Naive B cell (primary cell): ENCODE data around the gene MSLN. TPM values are rescaled to one million over a fixed set of nuclear protein-coding genes. Genes with fewer than 3 reads are reported as not detected.

ENCODE experiments used
- ATAC-seq, 2 donors: fragments of 150-1000 bp; cut with Tn5 transposase; 2 replicates each; pipeline ENCODE4 v1.10.0; 2021; ENCODE audit warnings: low read depth in 2 of 2, mild to moderate bottlenecking in 2 of 2, moderate library complexity in 2 of 2
- DNase-seq: peaks from one replicate; pipeline ENCODE4 v3.0.0; 2022
- H3K27ac Mint-ChIP-seq, 6 donors: one replicate each; pipeline ENCODE4 v1.8.0; 2020 to 2022; ENCODE audit warnings: mild to moderate bottlenecking in 6 of 6, mixed read lengths in 6 of 6, moderate library complexity in 5 of 6, inconsistent platforms in 2 of 6
- H3K27me3 Mint-ChIP-seq, 3 donors: one replicate each; pipeline ENCODE4 v1.8.0; 2021 to 2022; ENCODE audit warnings: mixed read lengths in 3 of 3, mild to moderate bottlenecking in 1 of 3
- H3K36me3 Mint-ChIP-seq, 2 donors: one replicate each; pipeline ENCODE4 v1.8.0; 2020 to 2022; ENCODE audit warnings: mixed read lengths in 2 of 2, inconsistent platforms in 1 of 2, mild to moderate bottlenecking in 1 of 2
- H3K4me1 Mint-ChIP-seq, 3 donors: one replicate each; pipeline ENCODE4 v1.8.0; 2020 to 2022; ENCODE audit warnings: mixed read lengths in 3 of 3, inconsistent platforms in 1 of 3, mild to moderate bottlenecking in 1 of 3, moderate library complexity in 1 of 3
- H3K4me3 Mint-ChIP-seq, 8 donors: one replicate each; pipeline ENCODE4 v1.8.0; 2020 to 2022; ENCODE audit warnings: mild to moderate bottlenecking in 8 of 8, mixed read lengths in 8 of 8, moderate library complexity in 8 of 8, inconsistent platforms in 2 of 8
- H3K9me3 Mint-ChIP-seq, 7 donors: one replicate each; pipeline ENCODE4 v1.8.0; 2020 to 2022; ENCODE audit warnings: mixed read lengths in 7 of 7, mild to moderate bottlenecking in 5 of 7, inconsistent platforms in 2 of 7, moderate library complexity in 1 of 7
- polyA plus RNA-seq, 6 donors: library from polyadenylated mRNA; unstranded; fragments of 300-500 nt; fragmentation: Illumina TruSeq; gene quantifications; one replicate each; pipeline ENCODE4 v1.2.3, GENCODE V29; 2021; ENCODE audit warnings: low read depth in 6 of 6

The MSLN gene
- polyA plus RNA-seq, 6 donors from 2014 or later, result not detected

GRCh38 chr16:783404-784161 lies 23.0 kb downstream of the MSLN start:
- Mint-ChIP-seq H3K4me1 (peaks cover 0 to 7% (median 6%) of the 10 kb centered on the region in 3 donors), H3K9me3 (no peaks in the 10 kb centered on the region), H3K36me3 (no peaks in the 10 kb centered on the region), H3K27ac (no peak overlapping the region), H3K27me3 (peaks cover 0 to 10% (median 0%) of the 10 kb centered on the region in 3 donors), H3K4me3 (no peak overlapping the region)
- no peak for ATAC-seq
- DNase-seq, result no peak

- DNase-seq (no peak), ATAC-seq (no peak)
- Mint-ChIP-seq H3K9me3 (no peaks in the 10 kb centered on the region), H3K27ac (no peak overlapping the region), H3K4me1 (peaks cover 0 to 7% (median 6%) of the 10 kb centered on the region in 3 donors), H3K27me3 (peaks cover 0 to 10% (median 0%) of the 10 kb centered on the region in 3 donors), H3K4me3 (peak overlapping the region in 2 of 8 donors; percentile 54 to 65), H3K36me3 (no peaks in the 10 kb centered on the region)
Observed at GRCh38 chr16:784431-784830, 23.9 kb downstream of the MSLN start.

GRCh38 chr16:785563-786535 lies 25.3 kb downstream of the MSLN start:
- Mint-ChIP-seq H3K4me3 (peak overlapping the region; percentile 64 to 91 (median 82)), H3K27me3 (no peaks in the 10 kb centered on the region), H3K9me3 (no peaks in the 10 kb centered on the region), H3K4me1 (peaks cover 0 to 7% (median 6%) of the 10 kb centered on the region in 3 donors), H3K36me3 (no peaks in the 10 kb centered on the region), H3K27ac (peak overlapping the region in 1 of 6 donors; percentile 60)
- peak; percentile 68 for DNase-seq
- ATAC-seq, result peak; percentile 20 to 22

DNA sequence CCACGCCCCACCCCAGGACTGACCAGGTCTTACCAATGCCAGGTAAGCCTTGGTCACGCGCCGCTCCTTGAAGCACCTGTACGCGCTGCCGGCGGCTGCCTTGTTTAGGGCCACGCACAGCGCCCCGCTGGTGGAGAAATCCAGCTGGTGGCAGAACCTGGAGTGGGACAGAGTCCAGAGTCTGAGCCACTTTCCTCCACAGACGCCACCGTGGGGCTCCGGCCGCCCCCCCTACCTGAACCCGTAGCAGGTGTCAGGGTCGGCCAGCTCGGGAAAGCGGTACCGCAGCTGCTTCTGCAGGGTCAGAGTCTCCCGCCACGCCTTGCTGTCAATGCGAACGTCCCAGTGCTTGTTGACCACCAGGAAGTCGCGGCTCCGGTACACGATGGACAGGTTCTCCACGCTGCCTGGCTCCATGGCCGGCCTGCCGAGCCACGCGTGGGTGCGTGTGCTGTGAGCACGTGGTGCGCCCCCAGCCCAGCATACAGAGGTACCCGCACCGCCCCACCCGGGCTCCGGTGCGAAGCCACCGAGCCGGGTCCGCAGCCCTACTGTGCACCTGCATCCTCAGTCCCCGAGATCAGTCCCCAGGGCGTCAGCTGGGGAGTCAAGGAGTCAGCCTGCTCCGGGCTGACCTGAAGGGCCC lies 26.9 kb downstream of the MSLN start:
- Mint-ChIP-seq H3K36me3 (peaks cover 0 to 8% of the 10 kb centered on the region in 2 donors), H3K9me3 (no peaks in the 10 kb centered on the region), H3K4me1 (peaks cover 5 to 11% (median 7%) of the 10 kb centered on the region in 3 donors), H3K27ac (peak overlapping the region in 2 of 6 donors; percentile 44 to 56), H3K4me3 (peak overlapping the region; percentile 79 to 91 (median 86)), H3K27me3 (no peaks in the 10 kb centered on the region)
- no peak for ATAC-seq
- DNase-seq, result no peak

- Mint-ChIP-seq H3K4me3 (peak within 1 kb of the TSS; percentile 79 to 92 (median 86)), H3K4me1 (peaks cover 5 to 11% (median 7%) of the 10 kb centered on the region in 3 donors), H3K27ac (peak within 1 kb of the TSS in 3 of 6 donors; percentile 44 to 63 (median 56)), H3K9me3 (no peaks in the 10 kb centered on the region), H3K27me3 (no peaks in the 10 kb centered on the region), H3K36me3 (peaks cover 0 to 8% of the 10 kb centered on the region in 2 donors)
- DNase-seq, result no peak
- peak; percentile 15 to 17 for ATAC-seq
Observed at GRCh38 chr16:787978-788398, 27.5 kb downstream of the MSLN start, which contains the start of gene RPUSD1. TSS of gene RPUSD1 (minus strand) at chr16:788381. CDS start at chr16:787737, 644 bp downstream.

- H3K36me3 Mint-ChIP-seq, result peaks cover 0 to 8% of the 10 kb centered on the region in 2 donors
- peak within 1 kb of the TSS in 3 of 6 donors; percentile 44 to 63 (median 56) for H3K27ac Mint-ChIP-seq
- no peaks in the 10 kb centered on the region for H3K9me3 Mint-ChIP-seq
- ATAC-seq (peak; percentile 94), DNase-seq (peak; percentile 93)
- peak within 1 kb of the TSS; percentile 79 to 92 (median 86) for H3K4me3 Mint-ChIP-seq
- H3K27me3 Mint-ChIP-seq, result no peaks in the 10 kb centered on the region
- peaks cover 5 to 11% (median 7%) of the 10 kb centered on the region in 3 donors for H3K4me1 Mint-ChIP-seq
Observed at GRCh38 chr16:788399-789126, 28.0 kb downstream of the MSLN start, which contains the start of gene CHTF18. TSS of gene CHTF18 (plus strand) at chr16:788620. CDS start at chr16:788685, 65 bp downstream.

DNA sequence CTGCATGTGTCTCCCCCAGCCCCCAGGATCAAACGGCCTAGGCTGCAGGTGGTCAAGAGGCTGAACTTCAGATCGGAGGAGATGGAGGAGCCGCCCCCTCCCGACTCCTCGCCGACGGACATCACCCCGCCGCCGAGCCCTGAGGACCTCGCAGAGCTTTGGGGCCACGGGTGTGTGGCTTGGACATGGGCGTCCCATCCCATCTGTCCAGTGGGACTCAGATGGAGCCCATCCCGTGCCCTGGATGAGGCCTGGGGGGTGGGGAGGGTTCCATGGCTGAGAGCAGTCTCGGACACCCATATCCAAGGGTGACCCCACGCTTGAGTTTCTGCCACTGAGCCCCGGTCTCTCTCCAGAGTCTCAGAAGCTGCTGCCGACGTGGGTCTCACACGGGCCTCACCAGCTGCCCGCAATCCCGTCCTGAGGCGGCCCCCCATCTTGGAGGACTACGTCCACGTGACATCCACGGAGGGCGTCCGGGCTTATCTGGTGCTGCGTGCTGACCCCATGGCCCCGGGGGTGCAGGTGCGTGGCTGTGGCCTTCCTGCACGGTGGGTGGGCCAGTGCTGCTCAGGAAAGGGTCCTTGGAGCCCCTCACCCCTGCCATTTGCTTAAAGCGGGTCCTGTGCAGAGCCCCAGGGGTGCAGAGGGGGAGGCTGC lies 28.8 kb downstream of the MSLN start:
- ATAC-seq (no peak), DNase-seq (no peak)
- no peaks in the 10 kb centered on the region for H3K9me3 Mint-ChIP-seq
- peaks cover 0 to 8% of the 10 kb centered on the region in 2 donors for H3K36me3 Mint-ChIP-seq
- no peaks in the 10 kb centered on the region for H3K27me3 Mint-ChIP-seq
- no peak overlapping the region for H3K27ac Mint-ChIP-seq
- H3K4me3 Mint-ChIP-seq, result peak overlapping the region in 7 of 8 donors; percentile 41 to 81 (median 53)
- peaks cover 5 to 11% (median 7%) of the 10 kb centered on the region in 3 donors for H3K4me1 Mint-ChIP-seq

DNA sequence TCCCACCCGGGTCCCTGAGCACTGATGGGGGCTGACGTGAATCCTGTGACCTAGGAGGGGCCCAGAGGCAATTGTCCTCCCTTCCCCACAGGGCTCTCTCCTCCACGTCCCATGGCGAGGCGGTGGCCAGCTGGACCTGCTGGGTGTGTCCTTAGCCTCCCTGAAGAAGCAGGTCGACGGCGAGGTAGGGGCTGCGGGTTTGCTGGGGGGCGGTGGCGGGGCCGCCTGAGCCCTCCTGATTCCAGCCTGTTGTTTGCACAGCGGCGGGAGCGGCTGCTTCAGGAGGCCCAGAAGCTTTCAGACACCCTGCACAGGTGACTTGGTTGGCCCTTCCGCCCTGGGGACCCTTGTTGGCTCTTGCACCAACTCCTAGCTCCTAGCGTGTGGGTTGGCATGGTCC lies 29.6 kb downstream of the MSLN start:
- Mint-ChIP-seq H3K27ac (peak overlapping the region in 1 of 6 donors; percentile 57), H3K27me3 (no peaks in the 10 kb centered on the region), H3K9me3 (no peaks in the 10 kb centered on the region), H3K36me3 (peaks cover 0 to 8% of the 10 kb centered on the region in 2 donors), H3K4me3 (peak overlapping the region; percentile 32 to 75 (median 58)), H3K4me1 (peaks cover 3 to 7% (median 5%) of the 10 kb centered on the region in 3 donors)
- DNase-seq (no peak), ATAC-seq (no peak)

- H3K36me3 Mint-ChIP-seq, result peaks cover 0 to 8% of the 10 kb centered on the region in 2 donors
- H3K27ac Mint-ChIP-seq, result peak overlapping the region in 1 of 6 donors; percentile 59
- H3K9me3 Mint-ChIP-seq, result no peaks in the 10 kb centered on the region
- no peak for DNase-seq
- H3K4me1 Mint-ChIP-seq, result peaks cover 3 to 5% (median 5%) of the 10 kb centered on the region in 3 donors
- H3K27me3 Mint-ChIP-seq, result no peaks in the 10 kb centered on the region
- H3K4me3 Mint-ChIP-seq, result peak overlapping the region in 1 of 8 donors; percentile 78
- no peak for ATAC-seq
Observed at GRCh38 chr16:791131-791530, 30.6 kb downstream of the MSLN start.

DNA sequence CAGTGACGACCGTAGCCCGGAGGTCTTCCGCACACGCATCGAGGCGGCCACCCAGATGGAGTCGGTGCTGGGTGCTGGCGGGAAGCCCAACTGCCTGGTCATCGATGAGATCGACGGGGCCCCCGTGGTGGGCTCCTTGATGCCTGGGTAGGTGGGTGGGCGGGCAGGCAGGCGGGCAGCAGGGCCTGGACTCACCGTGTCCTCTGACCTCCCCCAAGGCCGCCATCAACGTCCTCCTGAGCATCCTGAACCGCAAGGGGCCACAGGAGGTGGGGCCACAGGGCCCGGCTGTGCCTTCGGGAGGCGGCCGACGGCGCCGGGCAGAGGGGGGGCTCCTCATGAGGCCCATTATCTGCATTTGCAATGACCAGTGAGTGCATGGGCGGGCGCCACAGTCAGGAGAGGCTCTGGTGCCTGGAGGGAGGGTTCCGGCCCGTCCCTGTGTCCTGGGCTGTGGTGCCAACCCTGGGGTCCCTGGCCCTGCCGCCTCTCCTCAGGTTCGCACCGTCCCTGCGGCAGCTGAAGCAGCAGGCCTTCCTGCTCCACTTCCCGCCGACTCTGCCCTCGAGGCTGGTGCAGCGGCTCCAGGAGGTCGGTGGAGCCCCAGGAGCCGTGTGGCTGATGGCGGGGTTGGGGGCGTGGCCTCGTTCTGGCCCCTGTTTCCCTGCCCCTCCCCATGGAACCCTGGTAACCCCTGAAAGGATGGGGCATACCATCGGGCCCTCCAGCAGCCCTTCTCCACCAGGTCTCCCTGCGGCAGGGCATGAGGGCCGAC lies 31.9 kb downstream of the MSLN start:
- no peaks in the 10 kb centered on the region for H3K27me3 Mint-ChIP-seq
- H3K4me1 Mint-ChIP-seq, result peaks cover 0 to 5% (median 5%) of the 10 kb centered on the region in 3 donors
- H3K9me3 Mint-ChIP-seq, result no peaks in the 10 kb centered on the region
- H3K27ac Mint-ChIP-seq, result no peak overlapping the region
- peaks cover 0 to 8% of the 10 kb centered on the region in 2 donors for H3K36me3 Mint-ChIP-seq
- ATAC-seq, result no peak
- DNase-seq, result no peak
- no peak overlapping the region for H3K4me3 Mint-ChIP-seq

DNA sequence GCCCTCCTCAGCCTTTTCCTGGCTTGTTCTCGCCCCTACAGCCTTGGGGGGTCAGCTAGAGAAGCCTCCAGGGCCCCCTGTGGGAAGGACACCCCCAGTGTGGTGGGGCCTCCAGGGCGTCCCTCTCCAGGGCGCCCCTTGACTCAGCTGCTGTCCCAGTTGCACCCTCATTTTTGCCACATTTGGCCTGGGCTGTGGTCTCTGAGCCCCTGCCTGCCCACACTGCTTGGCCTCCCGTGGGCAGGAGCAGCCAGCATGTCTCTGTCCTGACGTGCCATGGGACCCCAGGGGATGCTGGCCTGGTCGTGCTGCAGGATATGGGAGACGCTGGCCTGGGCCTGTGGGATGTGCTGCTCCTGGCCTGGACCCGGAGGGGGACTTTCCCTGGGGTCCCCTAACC lies 32.9 kb downstream of the MSLN start:
- Mint-ChIP-seq H3K36me3 (peaks cover 0 to 16% of the 10 kb centered on the region in 2 donors), H3K27ac (no peak overlapping the region), H3K27me3 (peaks cover 0 to 8% (median 8%) of the 10 kb centered on the region in 3 donors), H3K4me1 (peaks cover 0 to 5% (median 5%) of the 10 kb centered on the region in 3 donors), H3K9me3 (peaks cover 0 to 3% (median 0%) of the 10 kb centered on the region in 7 donors), H3K4me3 (no peak overlapping the region)
- no peak for DNase-seq
- no peak for ATAC-seq
